GM18519 (cell line): Measurements from ENCODE around the gene FEM1B.

Source experiments
- ATAC-seq: cut with Tn5 transposase; IDR thresholded peaks from one replicate; pipeline ENCODE4 v1.9.1; 2021; ENCODE audit warnings: mild to moderate bottlenecking, moderate library complexity; ENCODE audit not compliant: unreplicated experiment, low FRiP score

FEM1B gene

DNA sequence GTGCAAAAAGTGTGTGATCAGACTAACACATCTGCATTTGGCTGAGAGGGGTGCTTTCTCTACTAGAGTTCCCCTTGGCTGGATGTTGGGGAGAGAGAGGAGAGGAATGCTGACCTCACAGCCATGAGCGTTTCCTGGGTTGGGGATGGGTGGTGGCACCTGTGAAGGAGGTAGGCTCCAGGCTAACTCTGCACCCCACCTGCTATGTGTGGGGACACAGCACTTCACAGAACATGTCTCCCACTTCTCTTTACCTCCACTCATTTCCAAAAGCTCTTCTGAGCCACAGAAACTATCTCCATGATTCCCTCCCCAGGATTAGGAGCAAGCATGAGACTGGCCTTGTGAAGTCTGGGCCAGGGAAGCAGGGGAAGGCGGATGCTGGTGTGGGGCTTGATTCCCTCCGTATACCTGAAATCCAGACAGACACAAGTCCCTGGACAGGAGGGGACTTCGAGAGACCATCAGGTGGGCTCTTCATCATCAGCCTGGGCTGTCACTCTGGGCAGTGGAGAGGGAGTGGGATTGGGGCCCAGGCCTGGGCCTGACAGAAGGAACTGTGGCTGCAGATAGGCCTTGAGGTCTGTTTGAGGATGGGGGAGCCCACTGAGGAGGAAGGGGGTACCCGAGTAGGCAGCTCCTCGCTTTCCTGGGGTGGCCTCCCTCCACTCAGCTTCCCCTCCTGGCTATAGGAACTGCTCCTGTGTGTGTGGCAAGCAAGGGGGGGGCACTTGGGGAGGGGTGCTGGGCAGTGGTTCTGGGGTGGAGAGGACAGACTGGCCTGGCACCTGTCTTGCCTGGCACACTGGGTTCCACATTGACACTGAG, 40.7 kb downstream of the FEM1B start:
- ATAC-seq, result no peak

DNA sequence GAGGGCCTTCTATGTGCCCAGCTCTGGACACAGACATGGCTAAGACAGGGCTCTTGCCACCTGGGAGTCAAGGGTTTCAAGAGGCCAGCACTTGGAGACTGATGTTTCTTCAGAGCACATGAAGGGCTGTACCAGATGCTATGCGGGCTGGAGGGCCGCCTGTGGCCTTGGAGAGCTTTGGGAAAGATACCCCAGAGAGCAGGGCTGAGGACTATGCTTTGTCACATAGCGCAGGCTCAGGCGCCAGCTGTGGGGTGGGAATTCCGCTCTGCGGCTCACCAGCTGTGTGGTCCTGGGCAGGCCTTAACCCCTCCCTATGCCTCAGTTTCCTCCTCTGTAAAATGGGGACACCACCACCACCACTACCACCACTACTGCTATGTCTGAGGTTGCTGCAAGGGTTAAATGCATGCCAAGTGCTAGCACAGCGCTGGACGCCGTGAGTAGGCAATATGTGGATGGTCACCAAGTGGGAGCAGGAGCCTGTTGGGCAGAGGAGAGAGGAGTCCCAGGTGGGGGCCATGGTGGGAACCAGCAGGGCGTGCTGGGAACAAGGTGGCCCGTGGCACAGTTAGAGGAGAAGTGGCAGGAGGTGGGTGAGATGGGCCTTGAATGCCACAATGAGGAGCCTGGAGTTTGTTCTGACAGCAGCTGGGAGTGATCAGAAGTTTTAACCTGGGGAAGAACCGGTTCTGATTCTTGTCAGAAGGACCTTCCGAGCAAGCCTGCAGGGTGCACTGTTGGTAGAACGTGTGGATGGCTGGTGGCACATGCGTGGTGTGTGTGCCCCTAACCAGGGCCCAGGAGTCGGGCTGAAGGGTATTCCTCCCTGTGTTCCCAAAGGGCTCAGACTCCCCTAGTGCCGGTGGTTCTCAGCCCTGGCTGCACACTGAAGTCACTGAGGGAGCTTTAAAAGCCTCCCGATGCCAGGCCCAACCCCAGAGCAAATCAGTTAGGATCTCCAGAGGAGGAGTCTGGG, 41.7 kb downstream of the FEM1B start:
- no peak for ATAC-seq

DNA sequence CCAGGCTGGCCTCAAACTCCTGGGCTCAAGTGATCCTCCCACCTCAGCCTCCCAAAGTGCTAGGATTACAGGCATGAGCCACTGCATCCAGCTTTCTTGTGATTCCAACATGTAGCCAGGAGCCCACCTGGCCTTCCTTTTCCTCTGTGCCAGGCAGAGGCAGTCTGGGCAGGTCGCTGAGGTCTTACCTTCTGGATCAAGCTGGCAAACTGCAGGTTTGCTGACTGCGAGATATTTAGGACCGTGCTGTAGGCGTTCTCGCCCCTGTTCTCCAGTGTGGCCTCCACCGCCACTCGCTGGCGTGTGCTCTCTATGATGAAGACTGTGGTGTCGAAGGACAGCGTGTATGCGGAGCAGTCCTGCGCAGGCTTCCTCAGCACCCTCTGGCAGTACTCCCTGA, 42.5 kb downstream of the FEM1B start:
- no peak for ATAC-seq

DNA sequence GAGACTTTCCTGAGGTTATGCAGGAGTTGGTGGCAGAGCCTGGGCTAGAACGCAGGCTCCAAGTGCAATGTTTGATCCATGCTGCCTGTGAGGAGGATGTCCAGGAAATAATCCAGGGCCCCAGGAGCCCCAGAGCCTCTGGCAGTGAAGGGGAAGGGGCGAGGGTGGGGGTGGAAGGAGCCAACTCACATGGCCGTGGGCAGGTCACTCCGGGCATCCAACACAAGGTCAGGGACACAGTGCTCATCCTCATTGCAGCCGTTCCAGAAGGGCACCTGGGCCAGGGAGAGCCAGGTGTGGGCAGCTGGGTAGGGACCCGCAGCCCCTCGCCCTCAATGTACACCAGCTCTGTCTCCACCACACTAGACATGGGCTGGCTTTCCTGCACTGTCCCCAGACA, 43.7 kb downstream of the FEM1B start:
- ATAC-seq, result no peak

DNA sequence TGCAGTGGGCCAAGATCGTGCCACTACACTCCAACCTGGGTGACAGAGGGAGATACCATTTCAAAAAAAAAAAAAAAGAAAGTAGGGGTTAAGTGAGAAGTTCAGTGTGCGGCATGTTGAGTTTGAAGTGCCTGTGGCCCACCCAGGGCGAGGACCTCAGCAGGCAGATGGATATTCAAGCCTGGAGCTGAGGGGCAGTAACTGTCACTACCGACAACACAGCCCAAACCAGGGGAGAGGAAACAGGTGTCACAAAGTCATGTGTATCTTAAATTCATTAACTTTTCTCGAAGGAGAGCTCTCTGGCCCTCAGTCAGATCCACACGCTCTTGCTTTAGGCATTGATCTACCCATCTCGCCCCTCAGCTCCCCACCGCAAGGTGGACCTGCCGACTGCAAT, 45.3 kb downstream of the FEM1B start:
- ATAC-seq, result no peak

DNA sequence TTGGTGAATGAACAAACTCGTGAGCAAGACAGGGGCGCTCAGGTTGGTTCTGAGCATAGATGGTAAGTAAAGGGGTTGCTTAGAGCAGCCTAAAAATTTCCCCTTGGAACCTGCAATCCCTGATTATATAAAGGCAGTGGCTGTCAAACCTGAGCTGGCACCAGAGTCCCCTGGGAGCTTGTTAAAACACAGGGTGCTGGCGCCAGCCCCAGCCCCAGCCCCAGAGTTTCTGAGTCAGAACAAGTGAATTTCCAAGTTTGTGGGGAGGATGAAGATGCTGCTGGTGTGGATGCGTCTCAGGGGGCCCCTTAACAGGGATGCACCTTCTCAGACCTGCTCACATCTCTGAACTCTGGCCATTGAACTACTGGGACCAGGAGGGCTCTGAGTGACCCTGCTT, 48.2 kb downstream of the FEM1B start:
- ATAC-seq, result no peak

DNA sequence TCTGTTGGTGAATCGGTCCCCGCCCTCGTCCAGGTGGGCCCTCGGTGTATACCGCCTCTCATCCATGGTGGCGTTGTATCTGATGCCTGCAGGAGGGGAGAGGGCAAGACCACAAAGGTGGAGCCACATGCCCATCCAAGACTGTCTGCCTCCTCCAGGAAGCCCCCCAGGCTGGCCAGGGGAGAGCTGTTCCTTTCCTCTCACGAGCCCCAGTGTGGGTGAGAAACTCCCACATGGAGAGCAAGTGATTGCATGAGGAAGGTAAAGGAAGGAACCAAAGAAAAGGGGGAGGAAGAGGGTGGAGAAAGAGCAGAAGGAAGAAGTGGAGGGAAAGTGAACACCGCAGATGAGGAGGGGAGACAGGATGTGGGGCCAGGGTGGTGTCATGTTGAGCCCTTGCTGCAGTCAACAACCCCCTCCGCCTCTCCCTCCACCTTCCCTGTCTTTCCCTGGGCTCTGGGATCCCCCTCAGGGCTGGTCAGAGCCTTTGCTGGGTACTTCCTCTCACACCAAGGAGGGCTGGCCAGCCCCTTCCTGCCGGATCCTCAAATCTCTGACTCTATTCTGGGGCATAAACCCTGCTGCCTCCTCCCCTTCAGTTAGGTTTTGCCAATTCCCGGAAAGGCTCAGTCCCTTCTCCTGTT, 49.3 kb downstream of the FEM1B start:
- ATAC-seq, result no peak

DNA sequence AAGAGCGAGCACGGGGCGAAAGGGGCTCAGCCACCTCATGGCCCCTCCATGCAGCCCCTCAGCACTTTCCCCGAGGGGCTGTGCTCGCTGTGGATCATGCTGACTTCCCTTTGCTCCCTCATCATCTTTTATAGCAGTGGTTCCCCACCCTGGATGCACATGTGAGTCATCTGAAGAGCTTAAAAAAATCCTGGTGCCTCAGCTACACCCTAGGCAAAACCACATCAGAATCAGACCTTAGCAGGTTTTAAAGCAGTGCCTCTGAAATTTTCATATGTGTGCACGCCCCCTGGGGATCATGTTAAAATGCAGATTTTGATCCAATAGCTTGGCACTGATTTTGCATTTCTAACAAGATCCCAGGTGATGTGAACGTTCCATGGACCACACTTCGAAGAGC, 50.9 kb downstream of the FEM1B start:
- ATAC-seq, result no peak

DNA sequence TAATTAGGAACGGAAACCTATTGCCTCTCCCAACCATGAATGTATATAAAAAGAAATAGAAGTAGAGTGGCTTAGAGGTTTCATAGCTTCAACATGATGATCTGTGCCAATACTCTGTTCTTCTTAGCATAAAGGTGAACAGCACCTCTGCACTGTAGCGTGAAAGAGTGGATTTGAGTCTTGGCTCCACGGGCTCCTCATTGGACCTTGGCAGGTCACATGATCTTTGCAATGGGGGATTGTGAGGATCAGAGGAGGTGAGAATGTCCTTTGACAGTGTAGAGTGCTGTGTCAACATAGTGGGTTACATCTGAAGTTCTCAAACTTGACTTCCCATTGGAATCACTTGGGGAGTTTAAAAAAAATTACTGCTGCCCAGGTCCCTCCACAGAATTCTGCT, 51.4 kb downstream of the FEM1B start:
- ATAC-seq, result no peak

DNA sequence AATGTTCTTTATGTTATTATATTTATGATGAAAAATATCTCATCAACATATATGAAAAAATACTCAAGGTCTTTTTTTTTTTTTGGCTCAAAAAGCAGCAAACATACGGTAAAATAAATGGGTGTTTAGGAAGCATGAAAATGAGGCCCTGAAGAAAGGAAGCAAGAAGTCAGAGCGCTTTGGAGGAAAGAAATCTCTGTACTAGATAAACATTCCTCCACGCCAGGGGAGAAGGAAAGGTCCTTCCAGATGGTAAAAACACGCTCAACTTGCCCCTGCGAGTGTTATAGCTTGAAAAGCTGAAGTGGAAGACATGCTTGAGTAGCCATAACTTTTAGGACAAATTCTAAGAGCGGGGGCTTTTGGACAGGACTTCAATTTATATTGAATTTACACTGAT, 52.9 kb downstream of the FEM1B start:
- no peak for ATAC-seq

DNA sequence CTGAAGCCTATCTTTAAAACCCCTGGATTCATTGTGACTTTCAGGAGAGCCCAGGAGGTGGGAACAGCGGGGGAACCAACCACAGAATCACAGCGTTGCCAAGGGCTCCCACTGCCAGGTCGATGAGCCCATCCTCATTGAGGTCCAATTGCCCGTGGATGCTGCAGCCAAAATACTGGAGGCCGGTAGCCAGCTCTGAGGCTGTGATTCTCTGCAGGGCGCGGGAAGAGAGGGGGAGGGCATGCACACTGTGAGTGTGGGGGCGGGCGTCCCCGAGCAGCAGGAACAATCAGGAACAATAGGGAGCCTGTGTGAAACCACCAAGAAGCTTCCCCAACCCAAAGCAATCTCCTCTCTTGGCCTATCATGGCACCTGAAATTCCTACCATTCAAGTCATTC, 53.4 kb downstream of the FEM1B start:
- ATAC-seq, result no peak

DNA sequence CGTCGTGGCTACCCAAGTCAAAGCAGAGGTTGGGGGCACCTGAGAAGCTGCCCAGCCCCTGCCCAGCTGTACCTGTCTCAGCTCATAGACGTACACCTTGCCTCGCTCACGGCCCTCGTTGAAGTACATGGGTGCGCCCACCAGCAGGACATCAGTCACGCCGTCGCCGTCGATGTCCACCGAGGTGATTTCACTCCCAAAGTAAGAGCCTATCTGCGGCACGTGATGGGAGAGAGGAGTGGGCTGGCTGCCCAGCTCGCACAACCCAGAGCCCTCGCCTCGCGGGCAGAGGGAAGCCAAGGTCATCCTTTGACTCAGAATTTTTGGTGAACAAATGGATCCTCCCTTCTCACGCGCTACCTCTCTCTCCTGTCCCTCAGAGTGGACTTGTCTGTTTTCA, 54.7 kb downstream of the FEM1B start:
- no peak for ATAC-seq

DNA sequence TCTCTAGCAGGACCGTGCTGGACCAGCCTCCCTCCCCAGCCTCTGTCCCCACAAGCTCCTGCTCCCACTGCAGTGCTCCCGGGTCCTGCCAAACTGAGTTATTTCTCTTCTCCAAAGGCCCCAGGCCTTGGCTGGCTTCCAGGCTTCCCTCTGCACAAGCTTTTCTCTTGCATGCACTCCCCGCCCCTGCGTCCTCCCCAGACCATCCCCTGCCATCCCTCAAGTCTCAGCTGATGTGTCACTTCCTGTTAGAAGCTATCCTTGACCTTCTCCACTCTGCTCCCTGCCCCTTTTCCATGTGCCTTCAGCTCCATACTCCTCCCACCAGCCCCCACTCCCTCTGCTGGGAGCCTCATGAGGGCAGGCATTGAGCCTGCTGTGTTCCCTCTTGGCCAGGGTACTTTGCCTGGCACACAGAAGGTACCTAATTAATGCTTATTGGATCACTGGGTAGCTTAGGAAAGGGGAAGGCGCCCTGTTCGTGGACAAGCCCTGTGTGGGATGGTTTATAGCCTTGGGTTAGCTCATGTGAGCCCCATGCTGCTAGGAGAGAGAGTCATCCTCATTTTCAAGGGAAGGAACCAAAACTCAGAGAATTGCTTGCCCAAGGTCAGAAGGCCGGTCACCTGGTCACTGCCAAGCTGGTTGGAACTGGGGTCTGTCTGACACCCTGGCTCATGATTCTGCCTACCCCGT, 56.4 kb downstream of the FEM1B start:
- no peak for ATAC-seq

DNA sequence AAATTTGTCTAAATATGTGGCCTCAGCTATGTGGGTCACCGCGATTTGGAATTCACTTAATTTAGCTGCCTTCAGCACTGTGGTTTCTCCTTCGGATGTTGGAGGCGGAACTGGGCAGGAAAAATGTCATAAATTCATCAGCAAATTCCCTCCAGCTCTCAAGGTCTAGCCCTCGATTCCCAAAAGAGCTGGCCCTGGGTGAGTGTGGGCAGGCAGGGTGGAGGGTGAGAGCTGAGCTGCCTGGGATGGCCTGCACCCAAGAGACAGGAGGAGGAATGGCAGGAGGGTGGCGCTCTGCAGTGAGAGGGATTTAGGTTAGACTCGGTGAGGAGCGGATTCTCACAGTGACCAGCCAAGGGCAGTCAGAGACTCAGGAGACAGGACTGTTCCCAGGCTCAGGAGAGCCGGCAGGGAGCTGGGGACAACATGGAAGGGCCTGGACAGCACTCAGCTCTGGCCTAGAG, 57.1 kb downstream of the FEM1B start:
- ATAC-seq, result no peak

DNA sequence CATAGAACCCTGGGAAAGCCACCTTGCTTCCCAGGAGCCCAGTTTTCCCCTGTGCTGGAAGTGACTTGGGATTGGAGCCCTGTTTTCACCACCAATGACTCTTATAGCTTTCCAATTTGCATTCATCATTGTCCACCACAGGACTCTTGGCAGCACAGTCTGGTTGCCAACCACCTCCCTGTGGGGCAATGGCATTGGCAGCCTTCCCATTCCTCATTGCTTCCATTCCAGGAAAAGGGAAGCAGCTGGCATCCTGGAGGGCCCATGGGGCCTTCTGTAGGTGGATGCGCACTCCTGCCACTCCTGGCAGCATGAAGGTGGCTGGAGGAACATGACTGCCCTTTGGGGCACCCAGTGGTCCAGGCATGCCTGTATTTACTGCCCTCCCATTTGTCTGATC, 57.7 kb downstream of the FEM1B start:
- no peak for ATAC-seq

DNA sequence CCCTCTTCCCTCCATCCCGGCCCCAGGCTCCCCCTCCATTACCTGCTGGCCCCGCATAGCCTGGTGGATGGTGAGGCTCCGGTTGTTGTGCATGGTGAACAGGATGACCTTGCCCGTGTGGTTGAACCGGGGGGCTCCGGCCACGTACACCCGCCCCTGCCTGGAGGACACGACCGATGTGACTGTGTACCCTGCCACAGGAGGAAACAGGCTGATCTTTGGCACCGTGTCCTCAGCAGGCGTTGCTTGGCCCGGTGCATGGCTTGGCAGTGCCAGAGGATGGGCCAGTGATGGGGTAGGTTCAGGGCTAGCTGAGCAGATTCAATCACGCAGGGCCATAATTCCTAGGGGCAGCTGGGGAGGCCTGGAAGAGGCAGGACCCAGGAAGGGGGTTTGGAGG, 58.1 kb downstream of the FEM1B start:
- ATAC-seq, result no peak

DNA sequence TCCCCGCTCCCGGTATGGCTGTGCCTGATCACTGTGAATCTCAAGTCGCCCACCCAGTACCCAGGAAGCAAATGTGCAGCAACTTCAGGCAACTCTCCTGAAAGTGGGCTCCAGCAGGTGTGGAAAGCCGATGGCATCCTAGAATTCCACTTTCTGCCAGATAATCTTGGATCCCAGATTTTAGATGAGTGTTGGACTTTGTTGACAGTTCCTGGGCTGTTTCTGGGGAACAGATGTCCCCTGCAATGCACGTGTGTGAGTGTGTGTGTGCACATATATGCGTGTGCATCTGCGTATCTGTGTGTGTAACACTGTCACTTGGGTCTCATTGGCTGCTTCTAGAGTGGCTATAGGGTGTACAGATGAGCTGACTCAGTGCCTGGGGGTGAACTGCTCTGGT, 59.0 kb downstream of the FEM1B start:
- ATAC-seq, result no peak

DNA sequence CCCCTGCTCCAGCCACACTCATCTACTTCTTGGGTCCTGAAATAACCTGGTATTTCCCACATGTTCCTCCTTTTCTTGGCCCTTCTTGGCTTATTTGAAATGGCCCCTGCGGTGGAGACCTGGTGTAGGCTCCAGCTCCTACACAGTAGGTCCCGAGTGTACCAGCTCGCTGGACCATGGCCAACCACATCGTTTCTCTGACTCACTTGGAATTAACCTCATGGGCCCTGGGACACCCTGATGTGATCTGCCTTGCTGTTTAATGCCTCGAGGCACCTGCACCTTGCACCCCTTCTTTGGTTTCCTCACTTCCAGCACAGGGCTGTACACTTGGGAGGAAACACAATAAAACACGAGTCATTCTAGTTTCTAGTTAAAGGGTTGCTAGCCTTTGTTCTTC, 60.3 kb downstream of the FEM1B start:
- no peak for ATAC-seq

DNA sequence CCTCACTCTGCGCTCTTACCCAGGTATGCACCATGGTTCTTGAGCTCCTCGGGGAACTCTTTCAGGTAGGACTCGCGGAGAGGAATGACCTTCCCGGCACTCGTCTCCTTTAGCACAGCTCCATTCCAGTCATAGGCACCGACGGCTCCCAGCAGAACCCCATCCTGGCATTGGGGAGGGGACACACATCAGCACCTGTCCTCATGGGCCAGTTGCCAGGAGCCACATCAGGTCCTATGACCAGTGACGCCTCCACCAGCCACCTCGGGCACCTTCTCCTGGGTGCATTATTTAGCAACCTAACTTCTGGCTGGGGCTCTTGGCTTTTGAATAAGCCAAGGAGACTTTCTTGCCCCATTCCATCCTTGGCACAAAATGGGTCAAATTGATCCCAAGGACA, 61.9 kb downstream of the FEM1B start:
- no peak for ATAC-seq
